PC-3 (cell line): ENCODE measurements around the gene CADM3. TPM values are rescaled to one million over a fixed set of nuclear protein-coding genes. Genes with fewer than 3 reads are reported as not detected.

Source experiments
- ATAC-seq: fragments of 200-7000 bp; cut with Tn5 transposase; 2 replicates; pipeline ENCODE4 v1.9.1; 2020; ENCODE audit warnings: mild to moderate bottlenecking, moderate library complexity
- BruUV-seq: library from RNA; stranded (reverse); fragments of 400-500 nt; replicated peaks from 2 replicates; lab custom pipeline; 2021; lab: Mats Ljungman, UMichigan
- CTCF ChIA-PET: fragments of 300-600 bp; sonication (Branson Sonifier 250); formaldehyde crosslinking; loops from one replicate; lab custom pipeline; 2022; ENCODE audit warnings: antibody characterized with exemption; lab: Charles Lee
- POLR2A ChIA-PET: fragments of 300-600 bp; sonication (Branson Sonifier 250); formaldehyde crosslinking; loops from one replicate; lab custom pipeline; 2022; ENCODE audit warnings: antibody characterized with exemption; ENCODE audit not compliant: unreplicated experiment; lab: Charles Lee
- DNase-seq: peaks from one replicate; pipeline ENCODE4 v3.0.0-alpha.2; 2015
- H2AFZ ChIP-seq: fragments of 300-600 bp; sonication (generic); 2 replicates; pipeline ENCODE4 v1.6.0; 2016; ENCODE audit warnings: antibody characterized with exemption, low read length
- H3F3A ChIP-seq: fragments of 300-600 bp; sonication (generic); one replicate; pipeline ENCODE4 v1.6.0; 2017; ENCODE audit warnings: antibody characterized with exemption, low read length, control low read depth, mild to moderate bottlenecking; ENCODE audit not compliant: unreplicated experiment
- H3K27ac ChIP-seq: fragments of 300-600 bp; sonication (generic); 2 replicates; pipeline ENCODE4 v1.5.1; 2016; ENCODE audit warnings: mild to moderate bottlenecking, low read length
- H3K27me3 ChIP-seq: fragments of 300-600 bp; sonication (generic); 2 replicates; pipeline ENCODE4 v1.6.1; 2016; ENCODE audit warnings: low read length, mixed read lengths
- H3K36me3 ChIP-seq: fragments of 300-600 bp; sonication (generic); 2 replicates; pipeline ENCODE4 v1.6.1; 2016; ENCODE audit warnings: low read depth, mixed run types, low read length, mixed read lengths
- H3K4me1 ChIP-seq: fragments of 300-600 bp; sonication (generic); 2 replicates; pipeline ENCODE4 v1.5.1; 2016; ENCODE audit warnings: low read length; ENCODE audit not compliant: insufficient read depth
- H3K4me2 ChIP-seq: fragments of 300-600 bp; sonication (generic); 2 replicates; pipeline ENCODE4 v1.6.0; 2016; ENCODE audit warnings: low read length
- H3K4me3 ChIP-seq: fragments of 300-600 bp; sonication (generic); 2 replicates; pipeline ENCODE4 v1.5.1; 2016; ENCODE audit warnings: mild to moderate bottlenecking, low read length, mixed read lengths
- H3K79me2 ChIP-seq: fragments of 300-600 bp; sonication (generic); 2 replicates; pipeline ENCODE4 v1.6.1; 2017; ENCODE audit warnings: low read length, mixed read lengths
- H3K9ac ChIP-seq: fragments of 300-600 bp; sonication (generic); 2 replicates; pipeline ENCODE4 v1.6.0; 2016; ENCODE audit warnings: mild to moderate bottlenecking, low read length
- H3K9me2 ChIP-seq: fragments of 300-600 bp; sonication (generic); replicated peaks from 2 replicates; pipeline ENCODE4 v1.6.1; 2016; ENCODE audit warnings: mixed run types, low read length, mixed read lengths
- H3K9me3 ChIP-seq: fragments of 300-600 bp; sonication (generic); 2 replicates; pipeline ENCODE4 v1.6.1; 2016; ENCODE audit warnings: low read length, mixed read lengths
- H4K20me1 ChIP-seq: fragments of 300-600 bp; sonication (generic); 2 replicates; pipeline ENCODE4 v1.6.1; 2016; ENCODE audit warnings: low read length, mixed read lengths
- EZH2 ChIP-seq: fragments of 300-600 bp; sonication (generic); IDR thresholded peaks from one replicate; pipeline ENCODE4 v1.6.1; 2017; ENCODE audit warnings: antibody characterized with exemption, mild to moderate bottlenecking, low read length; ENCODE audit not compliant: unreplicated experiment
- EZH2phosphoT487 ChIP-seq: fragments of 300-600 bp; sonication (generic); IDR thresholded peaks from 2 replicates; pipeline ENCODE4 v1.6.1; 2018; ENCODE audit warnings: mild to moderate bottlenecking, antibody characterized with exemption, low read length, borderline replicate concordance
- intact Hi-C: fragments of 100-400 bp; cut with micrococcal nuclease; formaldehyde crosslinking; loops from 2 replicates; pipeline ENCODE4 v1.9.0; 2023
- total RNA-seq: library from RNA; depleted of rRNA; stranded (reverse); fragments of >200 nt; gene quantifications from 2 replicates; pipeline ENCODE4 v1.2.3, GENCODE V29; 2014
- TF ChIP-seq, protein P1 (sequence below): fragments of 300-600 bp; sonication (generic); conservative IDR thresholded peaks from 2 replicates; pipeline ENCODE4 v1.5.1; 2017; ENCODE audit warnings: antibody characterized with exemption, low read depth, mild to moderate bottlenecking, low read length

Gene CADM3
- total RNA-seq, 1 experiment from 2014 or later = not detected

DNA sequence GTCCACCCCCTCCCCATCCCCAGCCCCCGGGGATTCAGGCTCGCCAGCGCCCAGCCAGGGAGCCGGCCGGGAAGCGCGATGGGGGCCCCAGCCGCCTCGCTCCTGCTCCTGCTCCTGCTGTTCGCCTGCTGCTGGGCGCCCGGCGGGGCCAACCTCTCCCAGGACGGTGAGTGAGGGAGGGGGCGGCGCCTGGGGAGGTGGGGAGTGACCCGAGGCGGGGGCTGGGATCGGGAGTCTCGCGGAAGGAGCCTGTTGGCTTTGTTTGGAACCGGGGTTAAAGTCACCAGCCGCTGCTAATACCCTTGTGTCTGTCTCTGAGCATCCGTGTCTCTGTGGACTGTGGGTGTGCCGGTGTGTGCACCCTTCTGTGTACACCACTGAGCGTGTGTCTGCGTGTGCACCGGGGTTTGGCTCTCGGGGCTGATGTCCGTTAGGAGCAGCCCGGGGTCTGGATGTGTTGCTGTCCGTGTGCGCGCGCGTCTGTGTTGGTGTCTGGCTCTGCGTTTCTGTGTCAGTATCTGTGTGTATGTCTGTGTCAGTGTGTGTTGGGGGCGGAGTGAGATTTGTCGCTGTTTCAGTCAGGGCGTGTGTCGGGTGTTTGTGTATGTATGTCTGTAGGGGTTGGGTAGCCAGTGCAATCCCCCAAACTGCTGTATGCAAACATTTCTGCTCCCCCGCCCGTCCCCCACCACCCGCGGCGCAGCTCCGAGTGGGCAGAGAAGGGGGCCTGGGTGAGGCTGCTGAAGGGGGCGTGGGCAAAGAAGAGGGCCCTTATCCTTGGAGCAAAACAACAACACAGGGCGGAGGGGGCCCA lies 480 bp downstream of the CADM3 start:
- no peaks in the 10 kb centered on the region for H4K20me1 ChIP-seq
- no peak overlapping the region for H3K9ac ChIP-seq
- ChIA-PET CTCF (no interaction called here), POLR2A (no interaction called here)
- intact Hi-C loops = no loop called here
- no TSS peak for BruUV-seq
- H3K4me3 ChIP-seq = no peak overlapping the region
- peaks cover 72% of the 10 kb centered on the region for H3K27me3 ChIP-seq
- H3K9me3 ChIP-seq = no peaks in the 10 kb centered on the region
- no peak for DNase-seq
- no peaks in the 10 kb centered on the region for H3K79me2 ChIP-seq
- no peak overlapping the region for H3K4me2 ChIP-seq
- H3F3A ChIP-seq = no peaks in the 10 kb centered on the region
- no peaks in the 10 kb centered on the region for H3K36me3 ChIP-seq
- H3K9me2 ChIP-seq = no peaks in the 10 kb centered on the region
- H3K4me1 ChIP-seq = no peaks in the 10 kb centered on the region
- no peak for ATAC-seq
- H3K27ac ChIP-seq = no peak overlapping the region
- no peak overlapping the region for H2AFZ ChIP-seq
- TF ChIP-seq EZH2 = no peak
- TF ChIP-seq, protein P1, sequence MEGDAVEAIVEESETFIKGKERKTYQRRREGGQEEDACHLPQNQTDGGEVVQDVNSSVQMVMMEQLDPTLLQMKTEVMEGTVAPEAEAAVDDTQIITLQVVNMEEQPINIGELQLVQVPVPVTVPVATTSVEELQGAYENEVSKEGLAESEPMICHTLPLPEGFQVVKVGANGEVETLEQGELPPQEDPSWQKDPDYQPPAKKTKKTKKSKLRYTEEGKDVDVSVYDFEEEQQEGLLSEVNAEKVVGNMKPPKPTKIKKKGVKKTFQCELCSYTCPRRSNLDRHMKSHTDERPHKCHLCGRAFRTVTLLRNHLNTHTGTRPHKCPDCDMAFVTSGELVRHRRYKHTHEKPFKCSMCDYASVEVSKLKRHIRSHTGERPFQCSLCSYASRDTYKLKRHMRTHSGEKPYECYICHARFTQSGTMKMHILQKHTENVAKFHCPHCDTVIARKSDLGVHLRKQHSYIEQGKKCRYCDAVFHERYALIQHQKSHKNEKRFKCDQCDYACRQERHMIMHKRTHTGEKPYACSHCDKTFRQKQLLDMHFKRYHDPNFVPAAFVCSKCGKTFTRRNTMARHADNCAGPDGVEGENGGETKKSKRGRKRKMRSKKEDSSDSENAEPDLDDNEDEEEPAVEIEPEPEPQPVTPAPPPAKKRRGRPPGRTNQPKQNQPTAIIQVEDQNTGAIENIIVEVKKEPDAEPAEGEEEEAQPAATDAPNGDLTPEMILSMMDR = no peak
- TF ChIP-seq EZH2phosphoT487 = no peak

DNA sequence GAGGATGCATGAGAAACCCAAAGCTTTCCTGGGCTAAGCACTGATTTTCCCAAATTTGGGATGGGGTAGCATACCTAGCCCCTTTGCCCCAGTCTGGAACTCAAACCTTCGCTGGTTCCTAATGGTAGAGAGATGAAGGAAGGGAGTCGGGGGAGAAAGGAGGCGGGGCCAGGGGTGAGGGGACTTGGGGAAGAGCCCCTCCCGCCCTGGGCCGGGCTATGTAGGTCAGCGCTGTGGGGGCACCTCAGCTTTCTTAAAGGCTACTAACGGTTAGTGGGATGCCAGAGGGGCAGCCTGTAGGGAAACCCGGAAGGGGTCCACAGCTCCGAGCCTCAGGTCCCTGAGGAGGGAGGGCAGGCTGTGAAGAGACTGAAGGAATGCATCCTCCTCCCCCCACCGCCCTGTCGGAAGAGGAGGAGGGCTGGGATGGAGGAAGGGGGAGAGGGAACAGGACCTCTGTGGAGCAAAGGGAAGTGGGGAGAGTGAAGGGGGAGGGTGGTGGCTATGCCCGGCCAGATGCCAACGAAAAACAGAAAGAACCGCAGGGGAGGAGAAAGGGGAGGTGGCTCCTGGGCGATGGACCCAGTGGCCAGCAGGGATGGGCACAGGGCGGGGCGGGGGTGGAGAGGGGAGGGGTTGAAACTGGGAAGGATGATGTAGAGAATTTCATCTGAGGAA lies 1.3 kb downstream of the CADM3 start:
- no TSS peak for BruUV-seq
- no peaks in the 10 kb centered on the region for H3K4me1 ChIP-seq
- DNase-seq (no peak), ATAC-seq (no peak)
- no peaks in the 10 kb centered on the region for H3K79me2 ChIP-seq
- H3K27me3 ChIP-seq = peaks cover 65% of the 10 kb centered on the region
- no peak overlapping the region for H3K9ac ChIP-seq
- no peaks in the 10 kb centered on the region for H3F3A ChIP-seq
- CTCF ChIA-PET = no interaction called here
- H3K9me2 ChIP-seq = no peaks in the 10 kb centered on the region
- TF ChIP-seq EZH2 (no peak), EZH2phosphoT487 (no peak)
- TF ChIP-seq, protein P1 = no peak
- no peaks in the 10 kb centered on the region for H4K20me1 ChIP-seq
- intact Hi-C loops = no loop called here
- no peaks in the 10 kb centered on the region for H3K36me3 ChIP-seq
- no peak overlapping the region for H3K27ac ChIP-seq
- no peak overlapping the region for H3K4me2 ChIP-seq
- POLR2A ChIA-PET = no interaction called here
- no peak overlapping the region for H2AFZ ChIP-seq
- H3K4me3 ChIP-seq = no peak overlapping the region
- no peaks in the 10 kb centered on the region for H3K9me3 ChIP-seq

DNA sequence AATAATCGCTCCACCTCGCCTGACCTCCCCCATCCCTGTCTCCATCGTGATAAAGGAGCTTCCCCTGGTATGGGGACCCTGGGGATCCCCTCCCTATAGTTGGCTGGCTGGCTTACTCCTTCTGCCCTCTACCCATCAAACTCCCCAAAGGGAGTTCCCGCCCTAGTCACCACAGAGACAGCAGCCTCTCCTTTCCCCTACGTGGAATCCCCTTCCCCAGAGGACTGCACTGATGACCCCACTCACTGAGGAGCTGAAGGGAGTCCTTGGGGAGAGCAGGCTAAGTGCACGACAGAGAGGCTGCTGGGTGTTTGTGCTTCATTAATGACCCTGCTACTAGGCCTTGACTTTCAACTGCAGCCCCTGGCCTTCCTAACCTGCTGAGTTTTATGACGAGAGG lies 1.9 kb downstream of the CADM3 start:
- no peak overlapping the region for H3K4me3 ChIP-seq
- CTCF ChIA-PET = no interaction called here

More for the DNA sequence above, 1.9 kb downstream of the CADM3 start:
- Histone ChIP-seq H3K79me2 (no peaks in the 10 kb centered on the region), H3K9me2 (no peaks in the 10 kb centered on the region), H3K27ac (no peak overlapping the region), H3F3A (no peaks in the 10 kb centered on the region), H3K9me3 (no peaks in the 10 kb centered on the region), H3K27me3 (peaks cover 59% of the 10 kb centered on the region), H3K4me2 (no peak overlapping the region), H4K20me1 (no peaks in the 10 kb centered on the region), H3K4me1 (no peaks in the 10 kb centered on the region), H3K9ac (no peak overlapping the region), H3K36me3 (no peaks in the 10 kb centered on the region), H2AFZ (no peak overlapping the region)
- ATAC-seq (no peak), DNase-seq (no peak)
- POLR2A ChIA-PET = no interaction called here
- TF ChIP-seq, protein P1 = no peak
- TF ChIP-seq EZH2phosphoT487 = no peak
- TF ChIP-seq EZH2 = no peak
- BruUV-seq = no TSS peak
- intact Hi-C loops = no loop called here
